Lower lobe of right lung (tissue), 2 donors: ENCODE results near the gene STAT4. TPM values are rescaled to one million over a fixed set of nuclear protein-coding genes. Genes with fewer than 3 reads are reported as not detected.

Experiments
- ATAC-seq, 2 donors: fragments of 200-7000 bp; cut with Tn5 transposase; one replicate each; pipeline ENCODE4 v1.9.1; 2020 to 2022; ENCODE audit warnings: mild to moderate bottlenecking in 2 of 2, moderate library complexity in 2 of 2
- DNase-seq: peaks from one replicate; pipeline ENCODE4 v3.0.0-alpha.2; 2020
- H3K27ac ChIP-seq: fragments of 200-600 bp; one replicate; pipeline ENCODE4 v1.8.0; 2022
- H3K27me3 ChIP-seq: fragments of 200-600 bp; one replicate; pipeline ENCODE4 v1.8.0; 2022; ENCODE audit warnings: low read depth
- H3K36me3 ChIP-seq: fragments of 200-600 bp; one replicate; pipeline ENCODE4 v1.8.0; 2022; ENCODE audit warnings: mild to moderate bottlenecking
- H3K4me1 ChIP-seq: fragments of 200-600 bp; one replicate; pipeline ENCODE4 v1.8.0; 2022
- H3K4me3 ChIP-seq: fragments of 200-600 bp; one replicate; pipeline ENCODE4 v1.8.0; 2022; ENCODE audit warnings: mild to moderate bottlenecking
- H3K9me3 ChIP-seq: fragments of 200-600 bp; one replicate; pipeline ENCODE4 v1.8.0; 2022
- CTCF ChIP-seq: fragments of 200-600 bp; IDR thresholded peaks from one replicate; pipeline ENCODE4 v1.8.0; 2022; ENCODE audit warnings: antibody characterized with exemption, mild to moderate bottlenecking
- intact Hi-C: fragments of 100-400 bp; cut with DNase I; formaldehyde crosslinking; loops from one replicate; pipeline ENCODE4 v1.11.0; 2022
- total RNA-seq: library from RNA; stranded (reverse); fragmentation: NEBNext Ultra II Directional; extraction: Animal tissue kit (Norgen Biotek cat#: 25700); gene quantifications from one replicate; pipeline ENCODE4 v1.2.1, GENCODE V29; 2021
- donor health status: DM: no; HTN: yes; CAD: no; lungs with severe emphysema.

The STAT4 gene
- total RNA-seq, 1 donor from 2014 or later, result 5.8 TPM

GRCh38 chr2:190980630-190981209 lies 170.1 kb downstream of the STAT4 start:
- Histone ChIP-seq H3K36me3 (peaks cover 100% of the 10 kb centered on the region), H3K4me3 (peak overlapping the region; percentile 31)

GRCh38 chr2:190979906-190980629 lies 170.7 kb downstream of the STAT4 start:
- peak overlapping the region; percentile 31 for H3K4me3 ChIP-seq
- peak overlapping the region; percentile 76 for H3K27ac ChIP-seq
- DNase-seq (peak; percentile 76), ATAC-seq (peak; percentile 93 to 97)
- peaks cover 100% of the 10 kb centered on the region for H3K36me3 ChIP-seq
- TF ChIP-seq CTCF, result no peak
- no peaks in the 10 kb centered on the region for H3K9me3 ChIP-seq
- intact Hi-C loops, result no loop called here
- no peaks in the 10 kb centered on the region for H3K27me3 ChIP-seq
- H3K4me1 ChIP-seq, result peaks cover 22% of the 10 kb centered on the region

More at GRCh38 chr2:190980630-190981209, 170.1 kb downstream of the STAT4 start:
- Histone ChIP-seq H3K4me1 (peaks cover 19% of the 10 kb centered on the region), H3K9me3 (no peaks in the 10 kb centered on the region), H3K27me3 (no peaks in the 10 kb centered on the region), H3K27ac (peak overlapping the region; percentile 76)
- DNase-seq (no peak), ATAC-seq (no peak)
- intact Hi-C loops, result no loop called here
- no peak for TF ChIP-seq CTCF

Other genes with a start within 250 kb of the STAT4 start
- gene STAT1, start 136.8 kb downstream of the STAT4 start, total RNA-seq, result 103 TPM
- gene MYO1B, start 94.4 kb upstream of the STAT4 start, total RNA-seq, result 123 TPM